HepG2 (cell line): ENCODE results near the gene SPTB. TPM values are rescaled to one million over a fixed set of nuclear protein-coding genes. Genes with fewer than 3 reads are reported as not detected.

Source experiments
- ARID4A ChIP-seq: sonication (generic); formaldehyde crosslinking; IDR thresholded peaks from 2 replicates; pipeline ENCODE4 v1.5.0; 2020; ENCODE audit warnings: mild to moderate bottlenecking, missing genetic modification reagents, borderline replicate concordance
- FOXA1 ChIP-seq, 2 experiments: fragments of 450-650 bp in 1 of 2; sonication (generic) in 1 of 2; formaldehyde crosslinking in 1 of 2; IDR thresholded peaks; 2 replicates each; pipeline versions ENCODE4 v1.4.0 to v1.6.1; 2016 to 2020; ENCODE audit warnings: missing genetic modification reagents in 1 of 2
- FOXK2 ChIP-seq: fragments of 450-650 bp; IDR thresholded peaks from 2 replicates; pipeline ENCODE4 v1.6.1; 2016
- GTF2F1 ChIP-seq: fragments of 150-350 bp; IDR thresholded peaks from 2 replicates; pipeline ENCODE4 v1.6.1; 2014; ENCODE audit warnings: low read length
- HDAC2 ChIP-seq: sonication (generic); formaldehyde crosslinking; IDR thresholded peaks from 2 replicates; pipeline ENCODE4 v1.4.0; 2020; ENCODE audit warnings: missing genetic modification reagents
- PHF20 ChIP-seq: sonication (generic); formaldehyde crosslinking; IDR thresholded peaks from 2 replicates; pipeline ENCODE4 v1.5.0; 2020; ENCODE audit warnings: mild to moderate bottlenecking, missing genetic modification reagents
- ZBTB7A ChIP-seq: sonication (generic); formaldehyde crosslinking; IDR thresholded peaks from 2 replicates; pipeline ENCODE4 v1.8.0; 2022; ENCODE audit warnings: mild to moderate bottlenecking, missing genetic modification reagents
- ZEB1 ChIP-seq: IDR thresholded peaks from 2 replicates; pipeline ENCODE4 v1.6.1; 2012; ENCODE audit warnings: mild to moderate bottlenecking, low read depth, inconsistent platforms; ENCODE audit not compliant: insufficient replicate concordance
- ZFP36L1 ChIP-seq: sonication (generic); formaldehyde crosslinking; IDR thresholded peaks from 2 replicates; pipeline ENCODE4 v1.8.0; 2022; ENCODE audit warnings: mild to moderate bottlenecking, missing genetic modification reagents, moderate library complexity
- ZNF331 ChIP-seq: sonication (generic); formaldehyde crosslinking; IDR thresholded peaks from 2 replicates; pipeline ENCODE4 v1.4.0; 2020; ENCODE audit warnings: missing genetic modification reagents
- ZNF501 ChIP-seq: sonication (generic); formaldehyde crosslinking; IDR thresholded peaks from 2 replicates; pipeline ENCODE4 v1.5.1; 2020; ENCODE audit warnings: mild to moderate bottlenecking, moderate library complexity, missing genetic modification reagents
- ZNF546 ChIP-seq: sonication (generic); formaldehyde crosslinking; conservative IDR thresholded peaks from 2 replicates; pipeline ENCODE4 v1.8.1; 2023; ENCODE audit warnings: mild to moderate bottlenecking, missing genetic modification reagents
- ZNF773 ChIP-seq: sonication (generic); formaldehyde crosslinking; IDR thresholded peaks from 2 replicates; pipeline ENCODE4 v1.4.0; 2020; ENCODE audit warnings: missing genetic modification reagents, borderline replicate concordance
- polyA plus RNA-seq, 8 experiments: library from polyadenylated mRNA; depleted of rRNA in 3 of 8; stranded (reverse) in 7 of 8; unstranded in 1 of 8; fragments of >200 nt; fragmentation: Illumina TruSeq in 4 of 8; extraction: Trizol in 4 of 8; gene quantifications; 2 replicates each; pipeline versions ENCODE4 v1.2.1 to v1.2.3, GENCODE V29; 2011 to 2016; ENCODE audit warnings: low read depth in 4 of 8, missing spikeins in 1 of 8, mixed read lengths in 1 of 8; ENCODE audit not compliant: insufficient read depth in 1 of 8
- total RNA-seq, 5 experiments: library from RNA; depleted of rRNA; stranded (reverse); fragments of >200 nt; fragmentation: Illumina TruSeq; extraction: Trizol; gene quantifications; 2 replicates each; pipeline ENCODE4 v1.2.3, GENCODE V29; 2016; ENCODE audit warnings: low read depth in 1 of 5
- TF ChIP-seq, protein P1 (sequence below): sonication (generic); formaldehyde crosslinking; IDR thresholded peaks from 2 replicates; pipeline ENCODE4 v1.4.0; 2020; ENCODE audit warnings: missing genetic modification reagents
- TF ChIP-seq, protein P2 (sequence below): sonication (generic); formaldehyde crosslinking; IDR thresholded peaks from 2 replicates; pipeline ENCODE4 v1.4.0; 2020; ENCODE audit warnings: missing genetic modification reagents
- TF ChIP-seq, protein P3 (sequence below): IDR thresholded peaks from 2 replicates; pipeline ENCODE4 v1.6.1; 2018; ENCODE audit warnings: missing genetic modification reagents

Gene SPTB
- total and polyA plus RNA-seq, 2 of the 13 experiments (the other 11 are each of a cell fraction or from before 2014, with no cell fraction given): 0.01 to 0.02 TPM

- TF ChIP-seq FOXA1 (IDR thresholded peaks at IDR 0.05) (no peak), FOXA1 (CRISPR knock-in tag; IDR thresholded peaks at IDR 0.05) (peak; percentile 68), ZFP36L1 (CRISPR knock-in tag) (no peak), ZEB1 (no peak), HDAC2 (CRISPR knock-in tag) (peak; percentile 48; the same call in 1 of the 2 replicates), ZNF773 (CRISPR knock-in tag) (no peak), GTF2F1 (no peak), PHF20 (CRISPR knock-in tag) (peak; percentile 90), ZBTB7A (CRISPR knock-in tag) (no peak), ARID4A (peak; percentile 86), ZNF546 (0 out of 2 replicates have a peak, but pooled peaks have one; percentile 55), ZNF331 (CRISPR knock-in tag) (peak; percentile 58; the same call in 1 of the 2 replicates), FOXK2 (peak; percentile 59; the same call in 1 of the 2 replicates), ZNF501 (peak; percentile 84)
- TF ChIP-seq, protein P1, sequence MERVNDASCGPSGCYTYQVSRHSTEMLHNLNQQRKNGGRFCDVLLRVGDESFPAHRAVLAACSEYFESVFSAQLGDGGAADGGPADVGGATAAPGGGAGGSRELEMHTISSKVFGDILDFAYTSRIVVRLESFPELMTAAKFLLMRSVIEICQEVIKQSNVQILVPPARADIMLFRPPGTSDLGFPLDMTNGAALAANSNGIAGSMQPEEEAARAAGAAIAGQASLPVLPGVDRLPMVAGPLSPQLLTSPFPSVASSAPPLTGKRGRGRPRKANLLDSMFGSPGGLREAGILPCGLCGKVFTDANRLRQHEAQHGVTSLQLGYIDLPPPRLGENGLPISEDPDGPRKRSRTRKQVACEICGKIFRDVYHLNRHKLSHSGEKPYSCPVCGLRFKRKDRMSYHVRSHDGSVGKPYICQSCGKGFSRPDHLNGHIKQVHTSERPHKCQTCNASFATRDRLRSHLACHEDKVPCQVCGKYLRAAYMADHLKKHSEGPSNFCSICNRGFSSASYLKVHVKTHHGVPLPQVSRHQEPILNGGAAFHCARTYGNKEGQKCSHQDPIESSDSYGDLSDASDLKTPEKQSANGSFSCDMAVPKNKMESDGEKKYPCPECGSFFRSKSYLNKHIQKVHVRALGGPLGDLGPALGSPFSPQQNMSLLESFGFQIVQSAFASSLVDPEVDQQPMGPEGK (CRISPR knock-in tag): 0 out of 2 replicates have a peak, but pooled peaks have one; percentile 13
- TF ChIP-seq, protein P2, sequence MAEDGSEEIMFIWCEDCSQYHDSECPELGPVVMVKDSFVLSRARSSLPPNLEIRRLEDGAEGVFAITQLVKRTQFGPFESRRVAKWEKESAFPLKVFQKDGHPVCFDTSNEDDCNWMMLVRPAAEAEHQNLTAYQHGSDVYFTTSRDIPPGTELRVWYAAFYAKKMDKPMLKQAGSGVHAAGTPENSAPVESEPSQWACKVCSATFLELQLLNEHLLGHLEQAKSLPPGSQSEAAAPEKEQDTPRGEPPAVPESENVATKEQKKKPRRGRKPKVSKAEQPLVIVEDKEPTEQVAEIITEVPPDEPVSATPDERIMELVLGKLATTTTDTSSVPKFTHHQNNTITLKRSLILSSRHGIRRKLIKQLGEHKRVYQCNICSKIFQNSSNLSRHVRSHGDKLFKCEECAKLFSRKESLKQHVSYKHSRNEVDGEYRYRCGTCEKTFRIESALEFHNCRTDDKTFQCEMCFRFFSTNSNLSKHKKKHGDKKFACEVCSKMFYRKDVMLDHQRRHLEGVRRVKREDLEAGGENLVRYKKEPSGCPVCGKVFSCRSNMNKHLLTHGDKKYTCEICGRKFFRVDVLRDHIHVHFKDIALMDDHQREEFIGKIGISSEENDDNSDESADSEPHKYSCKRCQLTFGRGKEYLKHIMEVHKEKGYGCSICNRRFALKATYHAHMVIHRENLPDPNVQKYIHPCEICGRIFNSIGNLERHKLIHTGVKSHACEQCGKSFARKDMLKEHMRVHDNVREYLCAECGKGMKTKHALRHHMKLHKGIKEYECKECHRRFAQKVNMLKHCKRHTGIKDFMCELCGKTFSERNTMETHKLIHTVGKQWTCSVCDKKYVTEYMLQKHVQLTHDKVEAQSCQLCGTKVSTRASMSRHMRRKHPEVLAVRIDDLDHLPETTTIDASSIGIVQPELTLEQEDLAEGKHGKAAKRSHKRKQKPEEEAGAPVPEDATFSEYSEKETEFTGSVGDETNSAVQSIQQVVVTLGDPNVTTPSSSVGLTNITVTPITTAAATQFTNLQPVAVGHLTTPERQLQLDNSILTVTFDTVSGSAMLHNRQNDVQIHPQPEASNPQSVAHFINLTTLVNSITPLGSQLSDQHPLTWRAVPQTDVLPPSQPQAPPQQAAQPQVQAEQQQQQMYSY (CRISPR knock-in tag): no peak
- TF ChIP-seq, protein P3, sequence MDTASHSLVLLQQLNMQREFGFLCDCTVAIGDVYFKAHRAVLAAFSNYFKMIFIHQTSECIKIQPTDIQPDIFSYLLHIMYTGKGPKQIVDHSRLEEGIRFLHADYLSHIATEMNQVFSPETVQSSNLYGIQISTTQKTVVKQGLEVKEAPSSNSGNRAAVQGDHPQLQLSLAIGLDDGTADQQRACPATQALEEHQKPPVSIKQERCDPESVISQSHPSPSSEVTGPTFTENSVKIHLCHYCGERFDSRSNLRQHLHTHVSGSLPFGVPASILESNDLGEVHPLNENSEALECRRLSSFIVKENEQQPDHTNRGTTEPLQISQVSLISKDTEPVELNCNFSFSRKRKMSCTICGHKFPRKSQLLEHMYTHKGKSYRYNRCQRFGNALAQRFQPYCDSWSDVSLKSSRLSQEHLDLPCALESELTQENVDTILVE (CRISPR knock-in tag): peak; percentile 22; the same call in 1 of the 2 replicates
Measured at GRCh38 chr14:64914237-64915028, 34.7 kb upstream of the SPTB start, which contains the start of gene CHURC1 (continued).
